Mesenchymal stem cell (in vitro differentiated cells and primary cell): ENCODE data around the gene CSRNP3.

Source experiments
- DNase-seq: peaks from one replicate; pipeline ENCODE4 v3.0.0-alpha.2; 2013
- H2AFZ ChIP-seq: one replicate; pipeline ENCODE4 v1.6.1; 2013; ENCODE audit warnings: low read depth, mild to moderate bottlenecking, control low read depth, inconsistent platforms, low read length, moderate library complexity
- H2AK5ac ChIP-seq: 2 replicates; pipeline ENCODE4 v1.6.1; 2013; ENCODE audit warnings: low read length, moderate library complexity, mild to moderate bottlenecking, inconsistent platforms; ENCODE audit not compliant: severe bottlenecking
- H2BK120ac ChIP-seq: one replicate; pipeline ENCODE4 v1.6.1; 2013; ENCODE audit warnings: low read depth, mild to moderate bottlenecking, inconsistent platforms, low read length, moderate library complexity
- H2BK12ac ChIP-seq, 2 experiments: one replicate each; pipeline ENCODE4 v1.6.1; 2013; ENCODE audit warnings: inconsistent platforms in 2 of 2, low read length in 2 of 2, mild to moderate bottlenecking in 2 of 2, moderate library complexity in 2 of 2, control low read depth in 1 of 2
- H2BK15ac ChIP-seq: one replicate; pipeline ENCODE4 v1.6.1; 2013; ENCODE audit warnings: mild to moderate bottlenecking, low read depth, inconsistent platforms; ENCODE audit not compliant: poor library complexity, severe bottlenecking
- H2BK5ac ChIP-seq: 2 replicates; pipeline ENCODE4 v1.6.1; 2013; ENCODE audit warnings: low read depth, mild to moderate bottlenecking, low read length, control low read depth, inconsistent platforms; ENCODE audit not compliant: poor library complexity, severe bottlenecking
- H3K14ac ChIP-seq, 2 experiments: one replicate each; pipeline ENCODE4 v1.6.1; 2013; ENCODE audit warnings: inconsistent platforms in 2 of 2, low read length in 2 of 2, control low read depth in 1 of 2, mild to moderate bottlenecking in 1 of 2, moderate library complexity in 1 of 2
- H3K18ac ChIP-seq, 2 experiments: one replicate each; pipeline ENCODE4 v1.6.1; 2013; ENCODE audit warnings: inconsistent platforms in 2 of 2, low read length in 2 of 2, control low read depth in 1 of 2, low read depth in 1 of 2, mild to moderate bottlenecking in 1 of 2
- H3K23ac ChIP-seq, 2 experiments: one replicate each; pipeline ENCODE4 v1.6.1; 2013; ENCODE audit warnings: inconsistent platforms in 2 of 2, low read length in 2 of 2, mild to moderate bottlenecking in 2 of 2, moderate library complexity in 2 of 2, control low read depth in 1 of 2
- H3K27ac ChIP-seq: 2 replicates; pipeline ENCODE4 v1.5.1; 2013; ENCODE audit warnings: mild to moderate bottlenecking, moderate library complexity, low read length, control low read depth, inconsistent platforms; ENCODE audit not compliant: poor library complexity, severe bottlenecking
- H3K27me3 ChIP-seq, 2 experiments: 2 replicates each; pipeline versions ENCODE4 v1.6.1 to v1.7.0; 2013; ENCODE audit warnings: low read length in 2 of 2, mild to moderate bottlenecking in 2 of 2, moderate library complexity in 2 of 2, control low read depth in 1 of 2, inconsistent platforms in 1 of 2; ENCODE audit not compliant: control insufficient read depth in 1 of 2, insufficient read depth in 1 of 2
- H3K36me3 ChIP-seq, 2 experiments: 2 replicates each; pipeline versions ENCODE4 v1.6.1 to v1.7.0; 2013; ENCODE audit warnings: low read length in 2 of 2, control low read depth in 1 of 2, inconsistent platforms in 1 of 2, low read depth in 1 of 2, mild to moderate bottlenecking in 1 of 2; ENCODE audit not compliant: insufficient read depth in 2 of 2, control insufficient read depth in 1 of 2
- H3K4ac ChIP-seq, 2 experiments: one replicate each; pipeline ENCODE4 v1.6.1; 2013; ENCODE audit warnings: inconsistent platforms in 2 of 2, low read length in 2 of 2, mild to moderate bottlenecking in 2 of 2, moderate library complexity in 2 of 2, control low read depth in 1 of 2, low read depth in 1 of 2
- H3K4me1 ChIP-seq: 2 replicates; pipeline ENCODE4 v1.6.1; 2013; ENCODE audit warnings: low read depth, low read length, control low read depth; ENCODE audit not compliant: control insufficient read depth, insufficient read depth
- H3K4me2 ChIP-seq: 2 replicates; pipeline ENCODE4 v1.6.1; 2013; ENCODE audit warnings: low read length, mild to moderate bottlenecking, inconsistent platforms; ENCODE audit not compliant: poor library complexity, severe bottlenecking
- H3K4me3 ChIP-seq, 2 experiments: 2 replicates each; pipeline versions ENCODE4 v1.5.1 to v1.7.0; 2013; ENCODE audit warnings: low read length in 2 of 2, mild to moderate bottlenecking in 2 of 2, control low read depth in 1 of 2, low read depth in 1 of 2; ENCODE audit not compliant: insufficient read depth in 1 of 2
- H3K79me1 ChIP-seq: replicated peaks from 2 replicates; pipeline ENCODE4 v1.6.1; 2013; ENCODE audit warnings: mild to moderate bottlenecking, control low read depth, low read length, inconsistent platforms; ENCODE audit not compliant: poor library complexity, severe bottlenecking
- H3K9ac ChIP-seq: 2 replicates; pipeline ENCODE4 v1.7.0; 2013; ENCODE audit warnings: mild to moderate bottlenecking, low read length, moderate library complexity
- H3K9me3 ChIP-seq: 2 replicates; pipeline ENCODE4 v1.7.0; 2013; ENCODE audit warnings: mild to moderate bottlenecking, low read length; ENCODE audit not compliant: control insufficient read depth
- H4K8ac ChIP-seq: one replicate; pipeline ENCODE4 v1.6.1; 2013; ENCODE audit warnings: inconsistent platforms, mild to moderate bottlenecking, low read length, moderate library complexity
- H4K91ac ChIP-seq: one replicate; pipeline ENCODE4 v1.6.1; 2013; ENCODE audit warnings: mild to moderate bottlenecking, low read length, inconsistent platforms
- WGBS: methylation state at CpG from one replicate; pipeline ENCODE4 v1.1.7; 2013; ENCODE audit warnings: mixed read lengths; 5-methylcytosine and 5-hydroxymethylcytosine counted together

Gene CSRNP3

DNA sequence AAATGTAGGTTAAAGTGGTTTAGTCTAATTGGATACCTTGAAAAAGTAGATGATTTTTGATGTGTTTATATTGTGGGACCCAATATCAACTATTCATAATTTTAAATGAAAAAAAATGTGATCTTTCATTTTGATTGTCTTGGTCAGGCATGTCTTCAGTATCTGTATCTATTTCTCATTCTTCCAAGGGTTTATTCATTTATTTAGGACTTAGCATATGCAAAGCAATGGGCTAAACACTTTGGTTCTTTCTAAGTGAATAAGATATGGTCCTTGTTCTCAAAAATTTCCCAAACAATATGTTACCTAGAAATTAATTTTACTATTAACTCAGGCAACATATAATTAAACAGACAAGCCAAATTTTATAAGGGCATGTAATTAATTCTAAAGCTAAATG is 49.1 kb downstream of the CSRNP3 start:
- Histone ChIP-seq H2BK15ac (no peak overlapping the region), H3K4me1 (no peaks in the 10 kb centered on the region), H2AFZ (no peak overlapping the region), H3K79me1 (peaks cover 2% of the 10 kb centered on the region), H3K18ac (no peak overlapping the region), H3K14ac (no peak overlapping the region), H3K27me3 (no peaks in the 10 kb centered on the region), H4K8ac (no peak overlapping the region), H3K4me2 (no peak overlapping the region), H3K23ac (no peak overlapping the region), H2BK5ac (no peak overlapping the region), H2AK5ac (no peak overlapping the region), H3K9me3 (no peaks in the 10 kb centered on the region), H3K27ac (no peak overlapping the region), H4K91ac (no peak overlapping the region), H3K4me3 (no peak overlapping the region), H3K36me3 (no peaks in the 10 kb centered on the region), H3K4ac (no peak overlapping the region), H3K9ac (no peak overlapping the region), H2BK12ac (no peak overlapping the region), H2BK120ac (no peak overlapping the region)
- DNase-seq: no peak

DNA sequence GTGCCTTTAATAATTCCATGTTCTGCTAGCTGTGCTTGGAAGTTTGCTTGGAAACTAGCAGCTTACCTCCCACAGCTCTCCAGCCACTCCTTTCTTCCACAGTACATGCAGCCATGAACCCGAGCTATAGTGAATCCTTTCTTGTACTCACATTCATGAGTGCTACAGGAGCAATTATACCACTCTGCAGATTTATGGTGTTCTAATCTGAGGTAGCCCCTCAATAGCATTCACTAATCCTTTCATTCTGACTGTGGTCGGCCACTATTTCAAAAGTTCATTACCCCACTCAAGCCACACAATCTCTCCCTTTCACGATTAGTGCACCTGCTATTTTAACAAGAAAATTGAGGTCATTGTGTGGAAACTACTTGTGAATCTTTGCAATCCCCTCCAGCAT is 53.2 kb downstream of the CSRNP3 start:
- DNase-seq: no peak
- no peak overlapping the region for H2BK12ac ChIP-seq
- no peaks in the 10 kb centered on the region for H3K36me3 ChIP-seq
- H3K9ac ChIP-seq: no peak overlapping the region
- no peak overlapping the region for H2BK5ac ChIP-seq
- no peak overlapping the region for H3K23ac ChIP-seq
- no peak overlapping the region for H3K14ac ChIP-seq
- H3K27ac ChIP-seq: no peak overlapping the region
- no peak overlapping the region for H3K4me3 ChIP-seq
- H2AFZ ChIP-seq: no peak overlapping the region
- H4K91ac ChIP-seq: no peak overlapping the region
- H4K8ac ChIP-seq: no peak overlapping the region
- no peak overlapping the region for H2AK5ac ChIP-seq
- H3K18ac ChIP-seq: no peak overlapping the region
- H2BK120ac ChIP-seq: no peak overlapping the region
- no peak overlapping the region for H3K4me2 ChIP-seq
- H3K27me3 ChIP-seq: no peaks in the 10 kb centered on the region
- H3K4me1 ChIP-seq: no peaks in the 10 kb centered on the region
- no peak overlapping the region for H2BK15ac ChIP-seq
- H3K9me3 ChIP-seq: no peaks in the 10 kb centered on the region
- H3K79me1 ChIP-seq: no peaks in the 10 kb centered on the region
- H3K4ac ChIP-seq: no peak overlapping the region
- 93% methylated on average over 3 of the region's 3 CpGs for WGBS

DNA sequence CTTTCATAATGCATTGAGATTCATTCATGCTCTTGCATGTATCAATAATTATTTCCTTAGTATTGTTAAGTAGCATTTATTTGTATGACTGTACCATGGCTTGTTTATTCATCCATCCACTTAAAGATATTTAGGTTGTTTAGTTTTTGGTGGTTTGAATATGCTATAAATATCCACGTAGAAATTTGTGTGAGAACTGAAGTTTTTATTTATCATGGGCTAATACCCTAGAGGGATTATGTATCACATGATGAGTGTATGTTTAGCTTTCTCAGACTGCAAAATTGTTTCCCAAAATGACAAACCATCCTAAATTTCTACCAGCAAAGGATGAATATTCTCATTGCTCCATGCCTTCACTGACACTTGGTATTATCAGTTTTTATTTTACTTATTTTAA is 55.2 kb downstream of the CSRNP3 start:
- H2BK12ac ChIP-seq: no peak overlapping the region
- H3K4me2 ChIP-seq: no peak overlapping the region
- peaks cover 3% of the 10 kb centered on the region for H3K79me1 ChIP-seq
- H3K4me3 ChIP-seq: no peak overlapping the region
- no peak overlapping the region for H3K18ac ChIP-seq
- no peaks in the 10 kb centered on the region for H3K27me3 ChIP-seq
- no peak overlapping the region for H4K8ac ChIP-seq
- no peak overlapping the region for H3K14ac ChIP-seq
- H3K9me3 ChIP-seq: no peaks in the 10 kb centered on the region
- H2AK5ac ChIP-seq: no peak overlapping the region
- H2BK5ac ChIP-seq: no peak overlapping the region
- H3K23ac ChIP-seq: no peak overlapping the region
- no CpG with 5 or more reads among the region's 1 CpG for WGBS
- H3K36me3 ChIP-seq: no peaks in the 10 kb centered on the region
- no peak overlapping the region for H3K27ac ChIP-seq
- no peak overlapping the region for H3K4ac ChIP-seq
- H2AFZ ChIP-seq: no peak overlapping the region
- H2BK120ac ChIP-seq: no peak overlapping the region
- no peak overlapping the region for H3K9ac ChIP-seq
- no peaks in the 10 kb centered on the region for H3K4me1 ChIP-seq
- peak; percentile 61 for DNase-seq
- H2BK15ac ChIP-seq: no peak overlapping the region
- H4K91ac ChIP-seq: no peak overlapping the region

DNA sequence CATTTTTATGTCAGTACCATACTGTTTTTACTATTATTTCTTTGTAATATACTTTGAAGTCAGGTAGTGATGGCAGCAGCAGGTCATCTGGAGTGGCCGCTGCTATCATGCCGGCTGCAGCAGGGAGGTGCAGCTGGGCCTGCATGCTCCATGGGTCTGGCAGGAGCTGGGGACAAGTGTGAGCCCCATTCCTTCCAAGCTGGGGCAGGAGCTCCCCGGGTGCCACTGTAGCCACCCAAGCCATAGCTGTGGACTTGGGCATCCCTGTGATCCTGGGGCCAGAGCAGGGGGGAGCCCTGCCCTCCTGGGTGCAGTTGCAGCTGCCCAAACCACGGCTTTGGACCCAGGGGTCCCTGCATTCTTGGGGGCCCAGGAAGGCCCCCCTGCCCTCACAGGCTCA is 59.2 kb downstream of the CSRNP3 start:
- WGBS: 91% methylated on average over 4 of the region's 4 CpGs
- Histone ChIP-seq H4K91ac (no peak overlapping the region), H3K27ac (no peak overlapping the region)

More for the DNA sequence above, 59.2 kb downstream of the CSRNP3 start:
- no peaks in the 10 kb centered on the region for H3K27me3 ChIP-seq
- no peak overlapping the region for H3K23ac ChIP-seq
- H3K4me2 ChIP-seq: no peak overlapping the region
- no peak overlapping the region for H3K9ac ChIP-seq
- no peak for DNase-seq
- peaks cover 3% of the 10 kb centered on the region for H3K79me1 ChIP-seq
- H2BK120ac ChIP-seq: no peak overlapping the region
- no peak overlapping the region for H3K4ac ChIP-seq
- no peaks in the 10 kb centered on the region for H3K36me3 ChIP-seq
- H2BK5ac ChIP-seq: no peak overlapping the region
- no peak overlapping the region for H2AK5ac ChIP-seq
- H4K8ac ChIP-seq: no peak overlapping the region
- no peaks in the 10 kb centered on the region for H3K4me1 ChIP-seq
- no peak overlapping the region for H2BK12ac ChIP-seq
- no peaks in the 10 kb centered on the region for H3K9me3 ChIP-seq
- no peak overlapping the region for H2BK15ac ChIP-seq
- no peak overlapping the region for H3K18ac ChIP-seq
- no peak overlapping the region for H2AFZ ChIP-seq
- H3K4me3 ChIP-seq: no peak overlapping the region
- no peak overlapping the region for H3K14ac ChIP-seq
